OCI-LY7 (cell line): ENCODE data around the gene EXOG. TPM values are rescaled to one million over a fixed set of nuclear protein-coding genes. Genes with fewer than 3 reads are reported as not detected.

Experiments used
- BruUV-seq: library from RNA; stranded (reverse); fragments of 400-500 nt; replicated peaks from 2 replicates; lab custom pipeline; 2021; lab: Mats Ljungman, UMichigan
- CTCF ChIA-PET: fragments of 300-600 bp; sonication (Branson Sonifier 250); formaldehyde crosslinking; loops from one replicate; lab custom pipeline; 2022; ENCODE audit warnings: antibody characterized with exemption; ENCODE audit not compliant: unreplicated experiment; lab: Charles Lee
- POLR2A ChIA-PET: fragments of 300-600 bp; sonication (Branson Sonifier 250); formaldehyde crosslinking; loops from one replicate; lab custom pipeline; 2022; ENCODE audit warnings: antibody characterized with exemption; lab: Charles Lee
- DNase-seq: peaks from one replicate; pipeline ENCODE4 v3.0.0-alpha.2; 2015; ENCODE audit warnings: low spot score
- H2AFZ ChIP-seq: fragments of 200-600 bp; sonication (generic), shearing (Covaris generic); 2 replicates; pipeline ENCODE4 v1.6.1; 2014; ENCODE audit warnings: mild to moderate bottlenecking, antibody characterized with exemption, low read length, moderate library complexity
- H3K27ac ChIP-seq: fragments of 200-600 bp; sonication (generic); 2 replicates; pipeline ENCODE4 v1.5.1; 2014; ENCODE audit warnings: mixed run types, low read depth, mild to moderate bottlenecking, moderate library complexity, low read length, inconsistent platforms; ENCODE audit not compliant: poor library complexity, severe bottlenecking
- H3K36me3 ChIP-seq: fragments of 200-600 bp; sonication (generic); 2 replicates; pipeline ENCODE4 v1.6.1; 2014; ENCODE audit warnings: mild to moderate bottlenecking, antibody characterized with exemption, low read length, moderate library complexity, mixed read lengths; ENCODE audit not compliant: insufficient read depth
- H3K4me1 ChIP-seq: fragments of 200-600 bp; sonication (generic); 2 replicates; pipeline ENCODE4 v1.5.1; 2014; ENCODE audit warnings: mild to moderate bottlenecking, low read length; ENCODE audit not compliant: insufficient read depth, poor library complexity, severe bottlenecking
- H3K4me2 ChIP-seq: fragments of 200-600 bp; sonication (generic); 2 replicates; pipeline ENCODE4 v1.6.1; 2014; ENCODE audit warnings: mild to moderate bottlenecking, low read length
- H3K4me3 ChIP-seq: fragments of 200-600 bp; sonication (generic); 2 replicates; pipeline ENCODE4 v1.5.1; 2014; ENCODE audit warnings: mild to moderate bottlenecking, low read depth, low read length; ENCODE audit not compliant: poor library complexity, severe bottlenecking
- H3K79me2 ChIP-seq: fragments of 200-600 bp; sonication (generic); 2 replicates; pipeline ENCODE4 v1.6.1; 2016; ENCODE audit warnings: low read depth, mild to moderate bottlenecking, low read length, moderate library complexity, mixed read lengths; ENCODE audit not compliant: insufficient read depth
- H3K9me2 ChIP-seq: fragments of 200-600 bp; sonication (generic); 2 replicates; pipeline ENCODE4 v1.6.1; 2016; ENCODE audit warnings: mild to moderate bottlenecking, low read length, mixed read lengths; ENCODE audit not compliant: insufficient read depth
- H3K9me3 ChIP-seq: fragments of 200-600 bp; sonication (generic); 2 replicates; pipeline ENCODE4 v1.6.1; 2014; ENCODE audit warnings: mild to moderate bottlenecking, mixed run types, low read length, mixed read lengths
- H4K20me1 ChIP-seq: fragments of 200-600 bp; sonication (generic); 2 replicates; pipeline ENCODE4 v1.6.1; 2014; ENCODE audit warnings: mild to moderate bottlenecking, antibody characterized with exemption, low read length, moderate library complexity, mixed read lengths; ENCODE audit not compliant: insufficient read depth
- EZH2phosphoT487 ChIP-seq: fragments of 200-600 bp; sonication (generic); IDR thresholded peaks from 2 replicates; pipeline ENCODE4 v1.6.1; 2018; ENCODE audit warnings: low read depth, borderline replicate concordance, mild to moderate bottlenecking, mixed run types, antibody characterized with exemption, low read length, moderate library complexity, mixed read lengths
- intact Hi-C: fragments of 100-400 bp; cut with micrococcal nuclease; formaldehyde crosslinking; loops from one replicate; pipeline ENCODE4 v1.10.0; 2022; ENCODE audit not compliant: unreplicated experiment
- total RNA-seq, 2 experiments: library from RNA; depleted of rRNA in 1 of 2; stranded (reverse); fragments of >200 nt in 1 of 2; shearing (Covaris generic) in 1 of 2; gene quantifications; 2 replicates each; pipeline ENCODE4 v1.2.3, GENCODE V29; 2014 to 2022
- TF ChIP-seq, protein P1 (sequence below): fragments of 200-600 bp; sonication (generic); conservative IDR thresholded peaks from 2 replicates; pipeline ENCODE4 v1.5.1; 2014; ENCODE audit warnings: mild to moderate bottlenecking, antibody characterized with exemption, low read length, moderate library complexity, mixed read lengths

The EXOG gene
- total RNA-seq, 2 experiments from 2014 or later = 30.7 to 41.2 TPM

DNA sequence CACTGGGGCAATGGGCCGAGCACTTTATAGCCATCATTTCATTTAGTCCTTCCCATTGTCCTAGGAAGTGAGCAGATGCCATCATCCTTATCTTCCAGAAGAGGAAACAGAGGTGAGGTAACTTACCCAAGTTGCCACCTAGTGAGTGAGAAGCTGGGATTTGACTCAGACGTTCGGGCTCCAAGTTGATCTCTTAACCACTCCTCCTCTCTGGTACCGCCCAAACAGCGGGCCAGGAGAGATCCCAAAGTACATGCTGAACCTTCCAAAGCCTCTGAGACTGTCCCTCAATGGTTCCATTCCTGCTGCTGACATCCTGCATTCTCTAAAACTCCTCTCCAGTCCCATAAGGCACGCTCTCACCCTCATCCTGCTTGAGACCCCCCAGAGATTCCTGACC lies 56.2 kb downstream of the EXOG start:
- Histone ChIP-seq H3K27ac (no peak overlapping the region), H3K36me3 (no peaks in the 10 kb centered on the region), H3K79me2 (no peaks in the 10 kb centered on the region), H3K9me2 (no peaks in the 10 kb centered on the region), H4K20me1 (no peaks in the 10 kb centered on the region), H2AFZ (no peak overlapping the region), H3K4me1 (no peaks in the 10 kb centered on the region), H3K4me3 (no peak overlapping the region), H3K9me3 (no peaks in the 10 kb centered on the region), H3K4me2 (no peak overlapping the region)
- intact Hi-C loops = no loop called here
- BruUV-seq = no TSS peak
- TF ChIP-seq, protein P1, sequence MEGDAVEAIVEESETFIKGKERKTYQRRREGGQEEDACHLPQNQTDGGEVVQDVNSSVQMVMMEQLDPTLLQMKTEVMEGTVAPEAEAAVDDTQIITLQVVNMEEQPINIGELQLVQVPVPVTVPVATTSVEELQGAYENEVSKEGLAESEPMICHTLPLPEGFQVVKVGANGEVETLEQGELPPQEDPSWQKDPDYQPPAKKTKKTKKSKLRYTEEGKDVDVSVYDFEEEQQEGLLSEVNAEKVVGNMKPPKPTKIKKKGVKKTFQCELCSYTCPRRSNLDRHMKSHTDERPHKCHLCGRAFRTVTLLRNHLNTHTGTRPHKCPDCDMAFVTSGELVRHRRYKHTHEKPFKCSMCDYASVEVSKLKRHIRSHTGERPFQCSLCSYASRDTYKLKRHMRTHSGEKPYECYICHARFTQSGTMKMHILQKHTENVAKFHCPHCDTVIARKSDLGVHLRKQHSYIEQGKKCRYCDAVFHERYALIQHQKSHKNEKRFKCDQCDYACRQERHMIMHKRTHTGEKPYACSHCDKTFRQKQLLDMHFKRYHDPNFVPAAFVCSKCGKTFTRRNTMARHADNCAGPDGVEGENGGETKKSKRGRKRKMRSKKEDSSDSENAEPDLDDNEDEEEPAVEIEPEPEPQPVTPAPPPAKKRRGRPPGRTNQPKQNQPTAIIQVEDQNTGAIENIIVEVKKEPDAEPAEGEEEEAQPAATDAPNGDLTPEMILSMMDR = no peak
- TF ChIP-seq EZH2phosphoT487 = no peak
- ChIA-PET CTCF (interaction anchor here (1.1 kb wide), 1 partner anchor 15 kb away, joined by 3 read pairs; no protein-coding TSS in a partner anchor), POLR2A (no interaction called here)
- DNase-seq = no peak

DNA sequence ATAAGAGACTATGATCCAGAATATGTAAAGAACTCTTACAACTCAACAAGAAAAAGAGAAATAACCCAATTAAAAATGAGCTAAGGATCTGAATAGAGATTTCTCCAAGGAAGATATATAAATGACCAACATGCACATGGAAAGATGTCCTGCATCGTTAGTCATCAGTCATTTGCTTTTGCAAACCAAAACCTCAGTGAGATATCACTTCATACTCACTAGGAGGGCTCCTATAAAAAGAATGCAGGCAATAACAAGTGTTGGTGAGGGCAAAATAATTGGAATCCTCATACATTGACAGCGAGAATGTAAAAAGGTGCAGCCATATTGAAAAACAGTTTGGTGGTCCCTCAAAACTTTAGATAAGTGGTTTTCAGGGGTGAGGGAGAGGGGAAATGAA lies 56.9 kb downstream of the EXOG start:
- CTCF ChIA-PET = no interaction called here
- DNase-seq = no peak

More for the DNA sequence above, 56.9 kb downstream of the EXOG start:
- H3K9me3 ChIP-seq = no peaks in the 10 kb centered on the region
- POLR2A ChIA-PET = interaction anchor here (0.6 kb wide), 1 partner anchor 1333 kb away, joined by 3 read pairs; no protein-coding TSS in a partner anchor
- no peak overlapping the region for H3K27ac ChIP-seq
- H3K36me3 ChIP-seq = no peaks in the 10 kb centered on the region
- no peaks in the 10 kb centered on the region for H3K79me2 ChIP-seq
- BruUV-seq = no TSS peak
- intact Hi-C loops = no loop called here
- TF ChIP-seq EZH2phosphoT487 = no peak
- TF ChIP-seq, protein P1 = no peak
- no peaks in the 10 kb centered on the region for H3K9me2 ChIP-seq
- no peak overlapping the region for H3K4me3 ChIP-seq
- H4K20me1 ChIP-seq = no peaks in the 10 kb centered on the region
- H2AFZ ChIP-seq = no peak overlapping the region
- no peaks in the 10 kb centered on the region for H3K4me1 ChIP-seq
- H3K4me2 ChIP-seq = no peak overlapping the region
